WTC11 (cell line): ENCODE measurements around the gene AK9. TPM values are rescaled to one million over a fixed set of nuclear protein-coding genes. Genes with fewer than 3 reads are reported as not detected.

Experiments
- ATAC-seq: fragments of 200-7000 bp; cut with Tn5 transposase; 2 replicates; pipeline ENCODE4 v1.10.0; 2021; ENCODE audit warnings: mild to moderate bottlenecking, moderate library complexity
- CTCF ChIA-PET: fragments of 300-600 bp; sonication (Branson Sonifier 250); formaldehyde crosslinking; loops from one replicate; lab custom pipeline; 2021; ENCODE audit warnings: antibody characterized with exemption; lab: Charles Lee
- POLR2A ChIA-PET: fragments of 350-600 bp; sonication (Branson Sonifier 250); formaldehyde crosslinking; loops from one replicate; lab custom pipeline; 2021; ENCODE audit warnings: antibody characterized with exemption; lab: Charles Lee
- DNase-seq: peaks from one replicate; pipeline ENCODE4 v3.0.0; 2021; ENCODE audit warnings: low spot score
- H3K27ac Mint-ChIP-seq: 2 replicates; pipeline ENCODE4 v1.8.0; 2021; ENCODE audit warnings: mixed read lengths
- H3K27me3 Mint-ChIP-seq: 2 replicates; pipeline ENCODE4 v1.8.0; 2021; ENCODE audit warnings: low read depth, mild to moderate bottlenecking, moderate library complexity, mixed read lengths
- H3K36me3 Mint-ChIP-seq: 2 replicates; pipeline ENCODE4 v1.8.0; 2021; ENCODE audit warnings: mixed read lengths
- H3K4me1 Mint-ChIP-seq: 2 replicates; pipeline ENCODE4 v1.8.0; 2022; ENCODE audit warnings: mixed read lengths
- H3K4me3 Mint-ChIP-seq: 2 replicates; pipeline ENCODE4 v1.8.0; 2021; ENCODE audit warnings: mild to moderate bottlenecking, moderate library complexity, mixed read lengths
- H3K9me3 Mint-ChIP-seq: 2 replicates; pipeline ENCODE4 v1.8.0; 2021; ENCODE audit warnings: mixed read lengths
- CBFB ChIP-seq: sonication (generic); formaldehyde crosslinking; IDR thresholded peaks from 2 replicates; pipeline ENCODE4 v1.8.1; 2022; ENCODE audit warnings: mild to moderate bottlenecking, low read depth, missing genetic modification reagents
- ELF4 ChIP-seq: sonication (generic); formaldehyde crosslinking; IDR thresholded peaks from 2 replicates; pipeline ENCODE4 v1.8.1; 2022; ENCODE audit warnings: low read depth, mild to moderate bottlenecking, moderate library complexity, missing genetic modification reagents
- EMX1 ChIP-seq: fragments of 250-450 bp; sonication (Bioruptor Pico); IDR thresholded peaks from 2 replicates; pipeline ENCODE4 v1.8.0; 2021; ENCODE audit warnings: mild to moderate bottlenecking
- FOXJ3 ChIP-seq: sonication (generic); formaldehyde crosslinking; IDR thresholded peaks from 2 replicates; pipeline ENCODE4 v1.9.0; 2021; ENCODE audit warnings: missing genetic modification reagents, mild to moderate bottlenecking, borderline replicate concordance
- FOXP4 ChIP-seq: sonication (generic); formaldehyde crosslinking; IDR thresholded peaks from 2 replicates; pipeline ENCODE4 v1.8.0; 2022; ENCODE audit warnings: mild to moderate bottlenecking, missing genetic modification reagents
- PRRX2 ChIP-seq: fragments of 250-450 bp; sonication (Bioruptor Pico); IDR thresholded peaks from 2 replicates; pipeline ENCODE4 v1.8.0; 2021; ENCODE audit warnings: mild to moderate bottlenecking
- RORB ChIP-seq: fragments of 250-450 bp; sonication (Bioruptor Pico); IDR thresholded peaks from 2 replicates; pipeline ENCODE4 v1.9.0; 2021; ENCODE audit warnings: mild to moderate bottlenecking
- ZNF317 ChIP-seq: sonication (generic); formaldehyde crosslinking; IDR thresholded peaks from 2 replicates; pipeline ENCODE4 v1.8.1; 2023; ENCODE audit warnings: low read depth, mild to moderate bottlenecking, moderate library complexity, missing genetic modification reagents, borderline replicate concordance
- ZNF423 ChIP-seq: fragments of 250-450 bp; sonication (Bioruptor Pico); IDR thresholded peaks from 2 replicates; pipeline ENCODE4 v2.1.2; 2022; ENCODE audit warnings: mild to moderate bottlenecking, moderate library complexity
- total RNA-seq: library from RNA; stranded (reverse); gene quantifications from 3 replicates; pipeline ENCODE4 v1.2.3, GENCODE V29; 2021
- TF ChIP-seq, protein P1 (sequence below): sonication (generic); formaldehyde crosslinking; IDR thresholded peaks from 2 replicates; pipeline ENCODE4 v1.8.1; 2023; ENCODE audit warnings: mild to moderate bottlenecking, missing genetic modification reagents

The AK9 gene
- total RNA-seq, 1 experiment from 2014 or later: 3.7 TPM

DNA sequence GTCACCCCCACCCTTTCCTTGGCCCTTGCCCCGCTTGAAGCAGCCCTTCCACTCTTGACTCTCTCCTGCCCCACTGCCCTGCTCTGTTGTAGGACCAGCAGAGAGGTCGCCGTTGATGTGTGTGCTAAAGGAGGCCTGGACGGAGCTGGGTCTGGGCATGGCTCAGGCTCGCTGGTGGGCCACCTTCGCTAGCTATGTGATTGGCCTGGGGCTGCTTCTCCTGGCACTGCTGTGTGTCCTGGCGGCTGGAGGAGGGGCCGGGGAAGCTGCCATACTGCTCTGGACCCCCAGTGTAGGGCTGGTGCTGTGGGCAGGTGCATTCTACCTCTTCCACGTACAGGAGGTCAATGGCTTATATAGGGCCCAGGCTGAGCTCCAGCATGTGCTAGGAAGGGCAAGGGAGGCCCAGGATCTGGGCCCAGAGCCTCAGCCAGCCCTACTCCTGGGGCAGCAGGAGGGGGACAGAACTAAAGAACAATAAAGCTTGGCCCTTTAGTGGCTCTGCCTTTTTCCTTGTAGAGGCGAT, 247.5 kb downstream of the AK9 start:
- Mint-ChIP-seq H3K36me3 (peaks cover 19% of the 10 kb centered on the region), H3K27me3 (peaks cover 7% of the 10 kb centered on the region), H3K4me1 (peaks cover 14% of the 10 kb centered on the region; the same call in 1 of the 2 replicates), H3K27ac (no peak overlapping the region), H3K4me3 (no peak overlapping the region), H3K9me3 (no peaks in the 10 kb centered on the region)
- DNase-seq (no peak), ATAC-seq (no peak)
- CTCF ChIA-PET: interaction anchor here (1.4 to 2.0 kb wide), 2 partner anchors 12 to 596 kb away, joined by 3 to 8 read pairs; partner anchors contain the start of gene MICAL1
- POLR2A ChIA-PET: no interaction called here
- no peak for TF ChIP-seq FOXJ3 (CRISPR knock-in tag)
- no peak for TF ChIP-seq ZNF423
- TF ChIP-seq RORB (CRISPR knock-in tag): no peak
- TF ChIP-seq CBFB (CRISPR knock-in tag): no peak
- TF ChIP-seq FOXP4 (CRISPR knock-in tag): no peak
- no peak for TF ChIP-seq EMX1 (CRISPR knock-in tag)
- TF ChIP-seq, protein P1, sequence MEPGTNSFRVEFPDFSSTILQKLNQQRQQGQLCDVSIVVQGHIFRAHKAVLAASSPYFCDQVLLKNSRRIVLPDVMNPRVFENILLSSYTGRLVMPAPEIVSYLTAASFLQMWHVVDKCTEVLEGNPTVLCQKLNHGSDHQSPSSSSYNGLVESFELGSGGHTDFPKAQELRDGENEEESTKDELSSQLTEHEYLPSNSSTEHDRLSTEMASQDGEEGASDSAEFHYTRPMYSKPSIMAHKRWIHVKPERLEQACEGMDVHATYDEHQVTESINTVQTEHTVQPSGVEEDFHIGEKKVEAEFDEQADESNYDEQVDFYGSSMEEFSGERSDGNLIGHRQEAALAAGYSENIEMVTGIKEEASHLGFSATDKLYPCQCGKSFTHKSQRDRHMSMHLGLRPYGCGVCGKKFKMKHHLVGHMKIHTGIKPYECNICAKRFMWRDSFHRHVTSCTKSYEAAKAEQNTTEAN (CRISPR knock-in tag): no peak
- TF ChIP-seq ELF4: no peak
- TF ChIP-seq ZNF317 (CRISPR knock-in tag): no peak
- TF ChIP-seq PRRX2 (CRISPR knock-in tag): no peak

Other genes with a start within 250 kb of the AK9 start
- 51.6 to 57.4 TPM (median 52.2 TPM) in 3 replicates for gene MICAL1, start 235.4 kb downstream of the AK9 start, total RNA-seq
- gene ZBTB24, start 208.0 kb downstream of the AK9 start, total RNA-seq: 13.7 to 14.7 TPM (median 14.6 TPM) in 3 replicates
- 21.3 to 24.8 TPM (median 24.3 TPM) in 3 replicates for gene FIG4, start 94 bp upstream of the AK9 start, total RNA-seq